Measurements from ENCODE around the gene WNT7B.

GRCh38 chr22:45942344-45942743 is 34.6 kb downstream of the WNT7B start:
- TF ChIP-seq, protein P1, sequence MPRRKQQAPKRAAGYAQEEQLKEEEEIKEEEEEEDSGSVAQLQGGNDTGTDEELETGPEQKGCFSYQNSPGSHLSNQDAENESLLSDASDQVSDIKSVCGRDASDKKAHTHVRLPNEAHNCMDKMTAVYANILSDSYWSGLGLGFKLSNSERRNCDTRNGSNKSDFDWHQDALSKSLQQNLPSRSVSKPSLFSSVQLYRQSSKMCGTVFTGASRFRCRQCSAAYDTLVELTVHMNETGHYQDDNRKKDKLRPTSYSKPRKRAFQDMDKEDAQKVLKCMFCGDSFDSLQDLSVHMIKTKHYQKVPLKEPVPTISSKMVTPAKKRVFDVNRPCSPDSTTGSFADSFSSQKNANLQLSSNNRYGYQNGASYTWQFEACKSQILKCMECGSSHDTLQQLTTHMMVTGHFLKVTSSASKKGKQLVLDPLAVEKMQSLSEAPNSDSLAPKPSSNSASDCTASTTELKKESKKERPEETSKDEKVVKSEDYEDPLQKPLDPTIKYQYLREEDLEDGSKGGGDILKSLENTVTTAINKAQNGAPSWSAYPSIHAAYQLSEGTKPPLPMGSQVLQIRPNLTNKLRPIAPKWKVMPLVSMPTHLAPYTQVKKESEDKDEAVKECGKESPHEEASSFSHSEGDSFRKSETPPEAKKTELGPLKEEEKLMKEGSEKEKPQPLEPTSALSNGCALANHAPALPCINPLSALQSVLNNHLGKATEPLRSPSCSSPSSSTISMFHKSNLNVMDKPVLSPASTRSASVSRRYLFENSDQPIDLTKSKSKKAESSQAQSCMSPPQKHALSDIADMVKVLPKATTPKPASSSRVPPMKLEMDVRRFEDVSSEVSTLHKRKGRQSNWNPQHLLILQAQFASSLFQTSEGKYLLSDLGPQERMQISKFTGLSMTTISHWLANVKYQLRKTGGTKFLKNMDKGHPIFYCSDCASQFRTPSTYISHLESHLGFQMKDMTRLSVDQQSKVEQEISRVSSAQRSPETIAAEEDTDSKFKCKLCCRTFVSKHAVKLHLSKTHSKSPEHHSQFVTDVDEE (CRISPR knock-in tag; IDR thresholded peaks at IDR 0.05): no peak
- TF ChIP-seq, protein P2, sequence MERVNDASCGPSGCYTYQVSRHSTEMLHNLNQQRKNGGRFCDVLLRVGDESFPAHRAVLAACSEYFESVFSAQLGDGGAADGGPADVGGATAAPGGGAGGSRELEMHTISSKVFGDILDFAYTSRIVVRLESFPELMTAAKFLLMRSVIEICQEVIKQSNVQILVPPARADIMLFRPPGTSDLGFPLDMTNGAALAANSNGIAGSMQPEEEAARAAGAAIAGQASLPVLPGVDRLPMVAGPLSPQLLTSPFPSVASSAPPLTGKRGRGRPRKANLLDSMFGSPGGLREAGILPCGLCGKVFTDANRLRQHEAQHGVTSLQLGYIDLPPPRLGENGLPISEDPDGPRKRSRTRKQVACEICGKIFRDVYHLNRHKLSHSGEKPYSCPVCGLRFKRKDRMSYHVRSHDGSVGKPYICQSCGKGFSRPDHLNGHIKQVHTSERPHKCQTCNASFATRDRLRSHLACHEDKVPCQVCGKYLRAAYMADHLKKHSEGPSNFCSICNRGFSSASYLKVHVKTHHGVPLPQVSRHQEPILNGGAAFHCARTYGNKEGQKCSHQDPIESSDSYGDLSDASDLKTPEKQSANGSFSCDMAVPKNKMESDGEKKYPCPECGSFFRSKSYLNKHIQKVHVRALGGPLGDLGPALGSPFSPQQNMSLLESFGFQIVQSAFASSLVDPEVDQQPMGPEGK (CRISPR knock-in tag; IDR thresholded peaks at IDR 0.05; ENCODE audit: borderline replicate concordance): no peak
- TF ChIP-seq SNAI2 (CRISPR knock-in tag; IDR thresholded peaks at IDR 0.05): no peak
- TF ChIP-seq TOX (CRISPR knock-in tag; IDR thresholded peaks at IDR 0.05; ENCODE audit: borderline replicate concordance): no peak
- TF ChIP-seq PPARA (CRISPR knock-in tag; IDR thresholded peaks at IDR 0.05; ENCODE audit: borderline replicate concordance): no peak
- no peak for TF ChIP-seq ARNTL (CRISPR knock-in tag; IDR thresholded peaks at IDR 0.05; ENCODE audit: borderline replicate concordance, low read depth)
